Measurements from ENCODE around the gene GNPTG.
"Not testable (repeated sequence)": the region's sequence is repeated elsewhere in the genome, so short reads cannot be mapped to it uniquely, and the experiment has no call there.

The GNPTG gene

DNA sequence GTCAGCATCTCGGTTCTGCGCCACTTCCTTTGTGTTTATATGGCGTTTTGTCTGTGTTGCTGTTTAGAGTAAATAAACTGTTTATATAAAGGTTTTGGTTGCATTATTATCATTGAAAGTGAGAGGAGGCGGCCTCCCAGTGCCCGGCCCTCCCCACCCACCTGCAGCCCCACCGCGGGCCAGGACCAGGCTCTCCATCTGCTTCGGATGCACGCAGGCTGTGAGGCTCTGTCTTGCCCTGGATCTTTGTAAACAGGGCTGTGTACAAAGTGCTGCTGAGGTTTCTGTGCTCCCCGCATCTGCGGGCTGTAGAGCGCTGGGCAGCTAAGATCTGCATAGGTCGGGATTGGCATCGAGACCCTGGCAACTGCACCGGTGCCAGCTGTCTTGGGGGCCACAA is 26.5 kb upstream of the GNPTG start:
- DNase-seq (ENCODE audit: low spot score in 2 of 2) (no peak), ATAC-seq (ENCODE audit: low read depth) (no peak)
- H3K27ac Mint-ChIP-seq, result peak overlapping the region; percentile 99
- peaks cover 11% of the 10 kb centered on the region for H3K36me3 Mint-ChIP-seq
- no peaks in the 10 kb centered on the region for H3K9me3 Mint-ChIP-seq
- no peaks in the 10 kb centered on the region for H3K27me3 Mint-ChIP-seq
- H3K4me1 Mint-ChIP-seq, result peaks cover 7% of the 10 kb centered on the region
- H3K4me3 Mint-ChIP-seq, result peak overlapping the region; percentile 5

DNA sequence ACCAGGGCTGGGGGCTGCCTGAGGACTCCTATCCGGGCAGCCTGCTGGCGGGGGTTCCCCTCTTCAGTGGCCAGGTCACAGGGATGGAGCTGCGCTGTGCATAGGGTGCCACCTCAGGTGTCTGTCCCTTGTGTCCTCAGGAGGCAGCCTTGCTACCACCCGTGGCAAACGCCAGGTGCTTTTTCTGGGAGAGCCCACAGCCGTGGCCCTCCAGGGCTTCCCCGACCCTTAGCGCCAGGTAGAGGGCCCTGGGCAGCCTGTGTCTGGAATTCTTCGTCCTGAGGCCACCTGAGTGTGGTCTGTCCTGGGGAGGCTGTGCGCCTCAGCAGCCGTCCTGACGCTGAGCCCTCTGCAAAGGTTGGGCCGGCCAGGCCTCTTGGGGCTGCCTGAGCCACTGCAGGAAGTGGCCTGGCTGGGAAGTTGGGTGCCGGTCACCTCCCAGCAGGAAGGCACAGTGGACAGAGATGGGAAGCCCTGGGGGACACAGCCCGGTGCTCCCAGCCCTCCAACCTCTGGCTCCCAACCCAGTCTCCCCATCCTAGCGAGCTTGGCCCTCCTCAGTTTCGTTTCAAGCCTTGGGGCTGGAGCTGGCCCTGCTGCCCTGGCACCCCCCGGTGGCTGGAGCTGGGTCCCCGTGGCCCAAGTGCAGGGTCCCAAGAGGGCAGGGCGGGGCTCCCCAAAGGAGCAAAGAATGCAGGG is 25.9 kb upstream of the GNPTG start:
- Mint-ChIP-seq H3K4me1 (peaks cover 7% of the 10 kb centered on the region), H3K4me3 (peak overlapping the region; percentile 37), H3K9me3 (no peaks in the 10 kb centered on the region), H3K27ac (peak overlapping the region; percentile 99), H3K36me3 (peaks cover 11% of the 10 kb centered on the region), H3K27me3 (no peaks in the 10 kb centered on the region)
- ATAC-seq (ENCODE audit: low read depth), result peak; percentile 20
- DNase-seq (ENCODE audit: low spot score in 2 of 2), result no peak

DNA sequence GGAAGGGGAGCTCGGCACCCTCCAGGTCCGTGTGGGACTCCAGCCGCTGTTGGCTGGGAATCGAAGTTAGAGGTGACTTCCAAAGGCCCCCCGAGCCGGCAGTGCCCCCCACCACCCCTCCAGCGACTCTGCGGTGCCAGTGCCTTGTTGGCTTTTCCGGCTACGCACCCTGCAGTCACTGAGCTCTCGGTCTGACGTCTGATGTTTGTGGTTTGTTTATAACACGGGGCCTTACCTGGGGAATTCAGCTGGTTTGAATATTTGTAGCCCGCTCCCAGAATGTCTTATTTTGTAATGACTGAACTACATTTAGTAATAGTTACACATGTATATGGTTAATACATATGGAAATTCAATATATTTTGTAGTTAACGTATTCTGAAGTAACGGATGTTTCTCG is 25.3 kb upstream of the GNPTG start:
- Mint-ChIP-seq H3K4me1 (peaks cover 7% of the 10 kb centered on the region), H3K27me3 (no peaks in the 10 kb centered on the region), H3K27ac (peak overlapping the region; percentile 99), H3K4me3 (peak overlapping the region; percentile 54), H3K36me3 (peaks cover 11% of the 10 kb centered on the region), H3K9me3 (no peaks in the 10 kb centered on the region)
- peak in 1 of 2 donors; percentile 59 for DNase-seq (ENCODE audit: low spot score in 2 of 2)
- ATAC-seq (ENCODE audit: low read depth), result peak; percentile 82

DNA sequence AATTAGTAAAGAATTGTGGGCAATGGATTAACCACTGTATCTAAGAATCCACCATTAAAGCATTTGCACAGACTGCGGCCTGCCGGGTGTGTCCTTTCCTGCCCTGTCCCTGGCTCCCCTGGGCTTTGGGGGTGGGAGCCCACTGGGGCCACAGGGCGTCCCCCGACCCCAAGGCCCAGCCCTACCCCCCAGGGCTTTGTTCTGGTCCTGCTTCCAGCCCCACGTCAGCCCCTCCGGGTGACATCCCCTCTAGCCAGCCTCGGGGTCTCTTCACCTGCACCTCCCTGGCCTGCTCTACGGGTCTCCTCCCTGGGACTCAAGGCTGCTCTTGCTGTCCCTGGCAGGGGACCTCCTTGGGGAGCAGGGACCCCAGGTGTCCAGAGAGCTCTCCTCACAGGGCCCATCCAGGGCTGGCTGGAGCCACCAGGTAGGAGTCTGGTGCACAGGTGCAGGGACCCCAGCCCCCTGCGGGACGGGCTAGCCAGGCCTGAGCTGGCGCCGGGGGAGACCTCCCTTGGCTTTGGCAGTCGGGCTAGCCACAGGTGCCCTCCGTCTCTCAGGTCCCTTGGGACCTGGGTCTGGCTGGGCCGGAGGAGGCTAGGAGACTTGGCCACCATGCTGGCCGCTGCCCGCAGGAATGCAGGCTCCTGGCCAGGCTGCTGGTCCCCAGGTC is 24.6 kb upstream of the GNPTG start:
- Mint-ChIP-seq H3K4me3 (peak overlapping the region; percentile 54), H3K27ac (peak overlapping the region; percentile 99), H3K27me3 (no peaks in the 10 kb centered on the region), H3K36me3 (peaks cover 11% of the 10 kb centered on the region), H3K4me1 (peaks cover 7% of the 10 kb centered on the region), H3K9me3 (no peaks in the 10 kb centered on the region)
- DNase-seq (ENCODE audit: low spot score in 2 of 2) (no peak), ATAC-seq (ENCODE audit: low read depth) (peak; percentile 3)

DNA sequence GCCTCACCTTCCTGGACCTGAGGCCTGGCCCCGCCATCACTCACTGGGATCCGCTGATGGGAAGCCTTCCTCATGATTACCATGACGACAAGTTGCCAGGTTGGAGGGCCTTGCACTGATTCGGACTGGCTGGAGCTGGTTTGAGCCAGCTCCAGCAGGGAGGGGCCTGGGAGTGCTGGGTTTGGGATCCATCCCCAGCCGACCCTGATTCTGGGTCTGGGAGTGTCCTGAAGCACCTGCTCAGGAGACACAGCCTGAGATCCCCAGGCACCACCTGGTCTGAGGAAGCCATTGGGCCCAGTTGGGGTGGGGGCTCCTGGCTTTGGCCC is 24.1 kb upstream of the GNPTG start:
- H3K27ac Mint-ChIP-seq, result peak overlapping the region; percentile 99
- no peak overlapping the region for H3K4me3 Mint-ChIP-seq
- H3K27me3 Mint-ChIP-seq, result no peaks in the 10 kb centered on the region
- H3K4me1 Mint-ChIP-seq, result peaks cover 7% of the 10 kb centered on the region
- ATAC-seq (ENCODE audit: low read depth) (no peak), DNase-seq (ENCODE audit: low spot score in 2 of 2) (no peak)
- H3K9me3 Mint-ChIP-seq, result no peaks in the 10 kb centered on the region
- peaks cover 11% of the 10 kb centered on the region for H3K36me3 Mint-ChIP-seq

DNA sequence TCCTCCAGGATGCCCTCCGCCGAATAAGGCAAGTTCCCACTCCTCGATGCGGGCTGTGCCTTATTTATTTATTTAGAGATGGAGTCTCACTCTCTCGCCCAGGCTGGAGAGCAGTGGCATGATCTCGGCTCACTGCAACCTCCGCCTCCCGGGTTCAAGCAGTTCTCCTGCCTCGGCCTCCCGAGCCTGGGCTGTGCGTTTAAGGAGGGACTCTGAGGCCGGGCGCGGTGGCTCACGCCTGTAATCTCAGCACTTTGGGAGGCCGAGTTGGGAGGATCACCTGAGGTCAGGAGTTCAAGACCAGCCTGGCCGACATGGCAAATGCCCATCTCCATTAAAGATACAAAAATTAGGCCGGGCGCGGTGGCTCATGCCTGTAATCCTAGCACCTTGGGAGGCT is 23.6 kb upstream of the GNPTG start:
- not testable (repeated sequence) for H3K4me3 Mint-ChIP-seq; ATAC-seq (ENCODE audit: low read depth)
- H3K27ac Mint-ChIP-seq, result peak overlapping the region; percentile 99

DNA sequence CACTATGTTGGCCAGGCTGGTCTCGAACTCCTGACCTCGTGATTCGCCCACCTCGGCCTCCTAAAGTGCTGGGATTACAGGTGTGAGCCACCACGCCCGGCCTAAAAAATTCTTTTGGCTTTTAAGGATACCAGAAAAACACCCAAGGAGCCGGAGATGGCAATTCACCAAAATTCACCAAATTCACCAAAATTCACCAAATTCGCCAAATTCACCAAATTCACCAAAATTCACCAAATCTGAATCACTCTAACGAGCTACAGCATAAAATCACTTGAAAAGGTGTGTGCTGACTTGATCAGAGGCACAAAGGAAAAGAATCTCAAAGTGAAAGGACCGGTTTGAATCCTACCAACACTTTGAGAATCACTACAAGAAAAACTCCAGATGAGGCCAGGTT is 22.8 kb upstream of the GNPTG start:
- not testable (repeated sequence) for H3K36me3 Mint-ChIP-seq; DNase-seq (ENCODE audit: low spot score in 2 of 2); ATAC-seq (ENCODE audit: low read depth); H3K4me3 Mint-ChIP-seq; H3K27me3 Mint-ChIP-seq; H3K4me1 Mint-ChIP-seq; H3K9me3 Mint-ChIP-seq
- H3K27ac Mint-ChIP-seq, result peak overlapping the region; percentile 86

More for the DNA sequence above, 23.6 kb upstream of the GNPTG start:
- not testable (repeated sequence) for H3K4me1 Mint-ChIP-seq; DNase-seq (ENCODE audit: low spot score in 2 of 2); H3K9me3 Mint-ChIP-seq; H3K27me3 Mint-ChIP-seq
- peaks cover 11% of the 10 kb centered on the region for H3K36me3 Mint-ChIP-seq

DNA sequence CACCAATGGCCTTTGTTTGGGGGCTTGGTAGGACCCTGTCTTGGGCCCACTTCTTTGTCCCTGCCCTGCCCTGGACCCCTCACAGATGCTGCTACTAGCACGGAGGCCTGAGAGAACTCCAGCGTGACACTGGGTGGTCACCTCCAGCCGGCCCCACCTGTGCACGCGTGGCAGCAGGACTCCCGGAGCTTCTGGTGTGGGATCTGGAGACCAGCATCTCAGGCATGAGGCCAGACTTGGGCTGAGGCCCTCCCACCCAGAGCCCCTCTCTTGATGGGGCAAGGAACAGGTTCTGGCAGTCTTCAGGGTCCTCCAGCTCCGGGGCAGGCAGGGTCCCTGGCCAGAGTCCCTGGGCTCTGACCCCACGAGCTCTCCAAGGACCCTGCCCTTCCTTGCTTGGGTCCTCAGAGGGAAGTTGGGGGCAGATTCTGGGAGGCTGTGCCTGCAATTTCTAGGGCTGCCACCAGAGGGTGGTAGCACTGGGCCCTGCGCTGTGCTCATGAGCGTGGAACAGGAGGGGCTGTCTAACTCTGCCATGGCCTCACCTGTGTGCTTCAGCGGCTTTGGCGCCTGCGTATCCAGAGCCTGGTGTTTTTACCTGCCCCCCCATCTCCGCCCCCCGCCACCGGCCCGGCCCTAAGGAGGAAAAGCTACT is 21.3 kb upstream of the GNPTG start:
- Mint-ChIP-seq H3K4me1 (peaks cover 9% of the 10 kb centered on the region), H3K4me3 (no peak overlapping the region), H3K36me3 (no peaks in the 10 kb centered on the region), H3K27me3 (no peaks in the 10 kb centered on the region), H3K27ac (peak overlapping the region; percentile 86), H3K9me3 (no peaks in the 10 kb centered on the region)
- ATAC-seq (ENCODE audit: low read depth) (no peak), DNase-seq (ENCODE audit: low spot score in 2 of 2) (peak in 1 of 2 donors; percentile 33)

DNA sequence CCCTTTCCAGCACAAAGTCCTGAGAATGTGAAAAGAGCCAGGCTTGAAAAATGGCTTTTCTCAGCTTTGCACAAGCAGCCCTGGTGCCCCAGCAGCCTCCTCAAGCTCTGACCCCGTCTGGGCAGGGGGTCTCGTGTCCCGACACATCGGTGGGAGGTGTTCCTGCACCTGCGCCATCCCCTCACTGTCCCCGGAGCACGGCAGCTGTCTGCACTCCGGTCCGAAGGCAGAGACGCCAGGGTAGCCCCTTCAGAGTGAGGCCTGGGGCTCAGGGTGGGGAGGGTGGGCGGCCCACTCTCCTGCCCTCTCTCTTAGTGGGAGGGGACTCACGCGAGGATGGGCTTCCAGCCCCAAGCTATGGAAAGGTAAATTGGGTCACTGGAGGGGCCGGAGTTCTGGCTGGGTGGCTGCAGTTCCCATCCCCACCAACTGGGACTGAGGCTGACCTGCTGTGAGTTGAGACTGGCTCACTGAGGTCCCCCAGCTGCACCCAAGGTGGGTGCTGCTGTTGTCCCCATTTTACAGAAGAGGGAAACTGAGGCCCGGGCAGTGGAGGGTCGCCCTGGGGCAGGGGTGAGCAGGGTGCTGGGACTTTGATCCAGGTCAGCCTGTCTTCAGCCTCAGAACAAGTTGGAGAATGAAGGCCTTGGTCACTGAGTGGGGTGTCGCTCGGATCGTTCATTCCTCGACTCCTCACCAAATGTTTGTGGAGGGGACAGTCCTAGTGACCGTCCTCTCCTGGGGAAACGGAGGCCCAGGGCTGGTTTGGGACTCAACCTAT is 20.6 kb upstream of the GNPTG start:
- H3K27me3 Mint-ChIP-seq, result no peaks in the 10 kb centered on the region
- H3K4me1 Mint-ChIP-seq, result peaks cover 8% of the 10 kb centered on the region
- H3K27ac Mint-ChIP-seq, result peak overlapping the region; percentile 97
- H3K36me3 Mint-ChIP-seq, result no peaks in the 10 kb centered on the region
- no peaks in the 10 kb centered on the region for H3K9me3 Mint-ChIP-seq
- ATAC-seq (ENCODE audit: low read depth), result no peak
- peak in 1 of 2 donors; percentile 35 for DNase-seq (ENCODE audit: low spot score in 2 of 2)
- H3K4me3 Mint-ChIP-seq, result peak overlapping the region; percentile 84

DNA sequence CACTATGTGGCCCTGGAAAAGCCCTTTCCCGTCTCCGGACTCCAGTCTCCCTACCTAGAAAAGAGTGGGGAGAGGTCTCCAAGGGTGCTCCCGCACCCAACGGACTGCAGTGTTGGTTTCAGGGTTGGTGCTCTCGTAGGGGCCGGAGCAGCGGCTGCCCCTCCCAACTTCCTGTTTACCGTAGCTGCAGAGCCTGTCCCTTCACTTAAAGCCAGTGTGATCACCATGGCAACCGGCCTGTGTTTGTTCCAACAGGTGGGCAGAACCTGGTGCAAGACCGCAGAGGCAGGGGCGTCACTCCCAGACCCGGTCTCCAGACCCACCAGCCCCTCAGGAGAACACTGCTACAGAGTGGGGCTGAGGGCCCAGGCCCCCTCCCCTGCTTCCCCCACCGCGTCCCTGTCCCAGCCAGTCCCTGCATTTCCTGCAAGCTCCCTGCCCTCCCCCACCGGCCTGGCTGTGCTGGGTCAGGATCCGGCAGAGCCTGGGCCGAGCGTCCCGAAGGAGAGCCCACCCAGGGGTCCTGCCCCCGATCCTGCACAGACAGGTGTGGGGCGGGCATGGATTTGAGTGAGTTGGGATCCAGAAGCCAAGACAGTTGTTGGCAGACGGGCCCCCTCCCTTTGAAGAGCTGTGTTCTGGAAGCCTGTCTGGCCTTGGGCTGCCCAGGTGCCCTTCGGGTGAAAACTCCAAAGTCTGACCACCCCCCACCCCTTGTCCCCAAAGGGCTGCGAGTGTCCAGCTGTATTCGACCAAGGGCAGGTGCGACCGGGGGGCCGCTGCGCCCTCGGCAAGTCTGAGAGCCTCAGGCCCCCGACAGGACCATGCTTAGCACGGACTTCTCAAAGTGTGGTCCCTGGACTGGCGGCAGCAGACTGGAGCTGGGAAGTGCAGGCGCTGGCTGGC is 19.8 kb upstream of the GNPTG start:
- Mint-ChIP-seq H3K9me3 (no peaks in the 10 kb centered on the region), H3K4me1 (peaks cover 6% of the 10 kb centered on the region), H3K36me3 (no peaks in the 10 kb centered on the region), H3K27ac (peak overlapping the region; percentile 97), H3K4me3 (peak overlapping the region; percentile 84), H3K27me3 (no peaks in the 10 kb centered on the region)
- ATAC-seq (ENCODE audit: low read depth) (peak; percentile 72), DNase-seq (ENCODE audit: low spot score in 2 of 2) (peak; percentile 83 to 85)

DNA sequence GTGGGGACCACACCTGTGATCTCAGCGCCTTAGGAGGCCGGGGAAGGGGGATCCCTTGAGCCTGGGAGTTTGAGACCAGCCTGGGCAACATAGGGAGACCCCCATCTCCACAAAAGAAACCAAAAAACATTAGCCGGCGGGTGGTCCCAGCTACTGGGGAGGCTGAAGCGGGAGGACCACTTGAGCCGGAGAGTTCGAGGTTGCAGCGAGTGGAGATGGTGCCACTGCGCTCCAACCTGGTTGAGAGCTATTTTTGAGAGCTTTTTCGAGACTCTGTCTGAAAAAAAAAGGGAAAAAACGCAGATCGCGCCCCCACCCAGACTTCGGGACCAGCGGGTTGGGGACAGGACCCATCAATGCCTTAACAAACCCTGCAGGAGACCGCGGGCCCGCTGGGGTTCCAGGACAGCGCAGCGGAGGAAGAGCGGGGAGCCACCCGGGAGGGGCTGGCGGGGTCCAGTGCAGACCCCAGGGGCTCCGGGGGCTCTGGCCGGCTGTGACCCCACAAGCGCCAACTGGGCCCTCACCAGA is 19.0 kb upstream of the GNPTG start:
- no peaks in the 10 kb centered on the region for H3K27me3 Mint-ChIP-seq
- peak overlapping the region; percentile 97 for H3K27ac Mint-ChIP-seq
- H3K4me3 Mint-ChIP-seq, result peak overlapping the region; percentile 84
- DNase-seq (ENCODE audit: low spot score in 2 of 2) (no peak), ATAC-seq (ENCODE audit: low read depth) (no peak)
- H3K36me3 Mint-ChIP-seq, result no peaks in the 10 kb centered on the region
- peaks cover 6% of the 10 kb centered on the region for H3K4me1 Mint-ChIP-seq
- H3K9me3 Mint-ChIP-seq, result no peaks in the 10 kb centered on the region

DNA sequence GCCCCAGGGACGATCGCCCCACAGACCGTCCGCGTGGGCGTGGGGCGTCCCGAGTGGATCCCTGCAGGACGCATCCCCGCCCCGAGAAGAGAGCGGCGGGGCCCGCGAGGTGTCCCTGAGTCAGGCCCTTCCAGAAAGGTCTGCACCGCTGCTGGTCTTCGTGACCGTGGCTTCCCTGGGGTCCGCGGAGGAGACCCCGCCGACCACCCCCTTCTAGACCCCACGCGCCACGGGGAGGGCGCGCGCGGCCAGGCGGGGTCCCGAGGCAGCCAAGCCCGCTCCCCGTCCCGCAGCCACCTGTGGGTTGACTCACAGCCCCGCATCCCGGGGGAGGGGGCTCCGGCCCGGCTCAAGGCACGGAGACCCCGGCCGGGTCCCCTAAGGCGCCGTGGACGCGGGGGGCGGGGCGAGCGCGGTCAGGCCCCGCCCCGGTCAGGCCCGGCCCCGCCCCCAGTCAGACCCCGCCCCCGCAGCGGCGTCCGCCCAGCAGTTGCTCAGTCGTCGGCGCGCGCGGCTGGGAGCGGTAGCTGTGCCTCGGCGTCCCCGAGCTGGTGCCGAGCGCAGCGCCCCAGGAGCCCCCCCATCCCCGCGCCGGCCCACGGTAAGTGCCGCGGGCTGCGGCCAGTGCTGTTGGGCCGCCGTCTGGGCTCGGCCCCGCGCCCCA is 18.4 kb upstream of the GNPTG start, which contains the start of gene BAIAP3:
Gene BAIAP3 (plus strand): TSS at position 497 of the 664 bp plus-strand sequence. CDS start 4,905 bp downstream, outside the sequence.
- no peaks in the 10 kb centered on the region for H3K36me3 Mint-ChIP-seq
- H3K4me3 Mint-ChIP-seq, result peak within 1 kb of the TSS; percentile 84
- H3K27ac Mint-ChIP-seq, result peak within 1 kb of the TSS; percentile 97
- peaks cover 6% of the 10 kb centered on the region for H3K4me1 Mint-ChIP-seq
- DNase-seq (ENCODE audit: low spot score in 2 of 2), result peak; percentile 59 to 69
- H3K9me3 Mint-ChIP-seq, result no peaks in the 10 kb centered on the region
- no peaks in the 10 kb centered on the region for H3K27me3 Mint-ChIP-seq
- ATAC-seq (ENCODE audit: low read depth), result peak; percentile 39

Data from memory B cell (primary cell).